Common myeloid progenitor, CD34-positive (primary cell): Measurements from ENCODE around the gene COQ8B.

ENCODE experiments used
- CTCF ChIA-PET: fragments of 350-600 bp; sonication (Branson Sonifier 250); formaldehyde crosslinking; loops from one replicate; lab custom pipeline; 2021; ENCODE audit warnings: antibody characterized with exemption; lab: Charles Lee
- POLR2A ChIA-PET: fragments of 350-600 bp; sonication (Branson Sonifier 250); formaldehyde crosslinking; loops from one replicate; lab custom pipeline; 2021; ENCODE audit warnings: antibody characterized with exemption; lab: Charles Lee
- DNase-seq, 3 donors: peaks; one replicate each; pipeline versions ENCODE4 v3.0.0 to v3.0.0-alpha.2; 2013
- H3K27ac ChIP-seq, 2 experiments: 1 replicate in 1 of 2; 2 replicates in 1 of 2; pipeline ENCODE4 v1.7.0; 2013; ENCODE audit warnings: inconsistent platforms in 2 of 2, low read length in 2 of 2, mild to moderate bottlenecking in 2 of 2, low read depth in 1 of 2, moderate library complexity in 1 of 2; ENCODE audit not compliant: severe bottlenecking in 2 of 2, insufficient read depth in 1 of 2, poor library complexity in 1 of 2
- H3K27me3 ChIP-seq, 5 experiments: replicated peaks in 2 of 5; 1 replicate in 3 of 5; 2 replicates in 2 of 5; pipeline versions ENCODE4 v1.6.1 to v1.7.0; 2013; ENCODE audit warnings: low read length in 4 of 5, mild to moderate bottlenecking in 2 of 5, moderate library complexity in 2 of 5, inconsistent platforms in 1 of 5; ENCODE audit not compliant: insufficient read depth in 5 of 5, control insufficient read depth in 4 of 5
- H3K36me3 ChIP-seq, 4 experiments: 1 replicate in 2 of 4; 2 replicates in 2 of 4; pipeline versions ENCODE4 v1.6.1 to v1.7.0; 2013; ENCODE audit warnings: low read length in 3 of 4, control low read depth in 1 of 4, mild to moderate bottlenecking in 1 of 4; ENCODE audit not compliant: control insufficient read depth in 4 of 4, insufficient read depth in 4 of 4
- H3K4me1 ChIP-seq, 4 experiments: 1 replicate in 3 of 4; 2 replicates in 1 of 4; pipeline versions ENCODE4 v1.6.1 to v1.7.1; 2013; ENCODE audit warnings: low read length in 3 of 4, mild to moderate bottlenecking in 3 of 4, control low read depth in 1 of 4, inconsistent platforms in 1 of 4, moderate library complexity in 1 of 4; ENCODE audit not compliant: control insufficient read depth in 4 of 4, insufficient read depth in 4 of 4; ENCODE audit errors: control extremely low read depth in 1 of 4
- H3K4me3 ChIP-seq, 7 experiments: 1 replicate in 4 of 7; 2 replicates in 3 of 7; pipeline versions ENCODE4 v1.5.1 to v1.7.0; 2013; ENCODE audit warnings: mild to moderate bottlenecking in 7 of 7, low read length in 6 of 7, moderate library complexity in 6 of 7, inconsistent platforms in 2 of 7, low read depth in 2 of 7, control low read depth in 1 of 7; ENCODE audit not compliant: insufficient read depth in 4 of 7, control insufficient read depth in 1 of 7; ENCODE audit errors: extremely low read depth in 1 of 7
- H3K9me3 ChIP-seq, 5 experiments: 1 replicate in 4 of 5; 2 replicates in 1 of 5; pipeline versions ENCODE4 v1.6.1 to v1.7.1; 2013; ENCODE audit warnings: low read length in 4 of 5, mild to moderate bottlenecking in 2 of 5, inconsistent platforms in 1 of 5, low read depth in 1 of 5, moderate library complexity in 1 of 5; ENCODE audit not compliant: control insufficient read depth in 4 of 5, insufficient read depth in 2 of 5; ENCODE audit errors: control extremely low read depth in 1 of 5
- WGBS: methylation state at CpG from one replicate; pipeline ENCODE4 v1.1.5; 2013; ENCODE audit not compliant: insufficient coverage; 5-methylcytosine and 5-hydroxymethylcytosine counted together

The COQ8B gene

GRCh38 chr19:40702337-40703012 is 14.2 kb downstream of the COQ8B start:
- ChIA-PET POLR2A (no interaction called here), CTCF (no interaction called here)
- no peak for DNase-seq

GRCh38 chr19:40701758-40702157 is 14.9 kb downstream of the COQ8B start:
- Histone ChIP-seq H3K4me3 (no peak overlapping the region), H3K9me3 (no peaks in the 10 kb centered on the region), H3K4me1 (no peaks in the 10 kb centered on the region), H3K27me3 (no peaks in the 10 kb centered on the region), H3K36me3 (peaks cover 14 to 62% (median 54%) of the 10 kb centered on the region in 4 experiments), H3K27ac (no peak overlapping the region)
- DNase-seq: no peak
- POLR2A ChIA-PET: no interaction called here
- WGBS: 95% methylated on average over 5 of the region's 6 CpGs
- CTCF ChIA-PET: no interaction called here

More at GRCh38 chr19:40702337-40703012, 14.2 kb downstream of the COQ8B start:
- H3K4me1 ChIP-seq: no peaks in the 10 kb centered on the region
- no peak overlapping the region for H3K27ac ChIP-seq
- 89% methylated on average over 16 of the region's 18 CpGs for WGBS
- H3K4me3 ChIP-seq: no peak overlapping the region
- H3K27me3 ChIP-seq: no peaks in the 10 kb centered on the region
- H3K9me3 ChIP-seq: no peaks in the 10 kb centered on the region
- H3K36me3 ChIP-seq: peaks cover 14 to 63% (median 53%) of the 10 kb centered on the region in 4 experiments

- H3K4me3 ChIP-seq: no peak overlapping the region
- POLR2A ChIA-PET: no interaction called here
- no peak overlapping the region for H3K27ac ChIP-seq
- no peak for DNase-seq
- WGBS: 98% methylated on average over 9 of the region's 9 CpGs
- H3K9me3 ChIP-seq: no peaks in the 10 kb centered on the region
- no peaks in the 10 kb centered on the region for H3K4me1 ChIP-seq
- peaks cover 14 to 59% (median 51%) of the 10 kb centered on the region in 4 experiments for H3K36me3 ChIP-seq
- CTCF ChIA-PET: no interaction called here
- no peaks in the 10 kb centered on the region for H3K27me3 ChIP-seq
Measured at GRCh38 chr19:40700083-40700482, 16.6 kb downstream of the COQ8B start.

GRCh38 chr19:40697007-40697406 is 19.7 kb downstream of the COQ8B start:
- CTCF ChIA-PET: no interaction called here
- 97% methylated on average over 5 of the region's 6 CpGs for WGBS
- POLR2A ChIA-PET: no interaction called here
- peaks cover 0 to 2% (median under 1%) of the 10 kb centered on the region in 4 experiments for H3K4me1 ChIP-seq
- no peaks in the 10 kb centered on the region for H3K27me3 ChIP-seq
- H3K9me3 ChIP-seq: no peaks in the 10 kb centered on the region
- H3K36me3 ChIP-seq: peaks cover 13 to 55% (median 44%) of the 10 kb centered on the region in 4 experiments
- H3K27ac ChIP-seq: no peak overlapping the region
- no peak for DNase-seq
- H3K4me3 ChIP-seq: no peak overlapping the region

GRCh38 chr19:40695881-40696280 is 20.8 kb downstream of the COQ8B start:
- Histone ChIP-seq H3K4me1 (peaks cover 0 to 13% (median 11%) of the 10 kb centered on the region in 4 experiments), H3K27me3 (no peaks in the 10 kb centered on the region), H3K27ac (no peak overlapping the region), H3K4me3 (no peak overlapping the region), H3K9me3 (no peaks in the 10 kb centered on the region), H3K36me3 (peaks cover 8 to 46% (median 34%) of the 10 kb centered on the region in 4 experiments)
- DNase-seq: no peak
- POLR2A ChIA-PET: no interaction called here
- 94% methylated on average over 3 of the region's 5 CpGs for WGBS
- CTCF ChIA-PET: no interaction called here

GRCh38 chr19:40693896-40694295 is 22.8 kb downstream of the COQ8B start:
- WGBS: 100% methylated on average over 1 of the region's 4 CpGs
- no peak for DNase-seq
- Histone ChIP-seq H3K27me3 (no peaks in the 10 kb centered on the region), H3K9me3 (no peaks in the 10 kb centered on the region), H3K36me3 (peaks cover 0 to 37% (median 23%) of the 10 kb centered on the region in 4 experiments), H3K4me3 (no peak overlapping the region), H3K27ac (no peak overlapping the region), H3K4me1 (peaks cover 0 to 28% (median 23%) of the 10 kb centered on the region in 4 experiments)
- CTCF ChIA-PET: no interaction called here
- POLR2A ChIA-PET: no interaction called here

GRCh38 chr19:40693150-40693788 is 23.4 kb downstream of the COQ8B start:
- ChIA-PET CTCF (no interaction called here), POLR2A (no interaction called here)
- Histone ChIP-seq H3K4me3 (no peak overlapping the region), H3K4me1 (peaks cover 0 to 28% (median 23%) of the 10 kb centered on the region in 4 experiments), H3K27ac (no peak overlapping the region), H3K36me3 (peaks cover 0 to 34% (median 22%) of the 10 kb centered on the region in 4 experiments), H3K9me3 (no peaks in the 10 kb centered on the region), H3K27me3 (no peaks in the 10 kb centered on the region)
- no peak for DNase-seq
- 94% methylated on average over 7 of the region's 11 CpGs for WGBS
